HEK293 (cell line): Measurements from ENCODE around the gene FOSB.

Experiments
- KLF8 ChIP-seq: fragments of 450-650 bp; formaldehyde crosslinking; IDR thresholded peaks from 2 replicates; pipeline ENCODE4 v1.5.1; 2016; ENCODE audit warnings: missing biosample characterization, missing genetic modification characterization
- KLF9 ChIP-seq: fragments of 450-650 bp; formaldehyde crosslinking; IDR thresholded peaks from 2 replicates; pipeline ENCODE4 v1.5.1; 2016; ENCODE audit warnings: missing biosample characterization, missing genetic modification characterization, low read depth
- OSR2 ChIP-seq: fragments of 450-650 bp; formaldehyde crosslinking; IDR thresholded peaks from 2 replicates; pipeline ENCODE4 v1.5.1; 2016; ENCODE audit warnings: missing biosample characterization, missing genetic modification characterization
- PRDM10 ChIP-seq: fragments of 450-650 bp; formaldehyde crosslinking; IDR thresholded peaks from 2 replicates; pipeline ENCODE4 v1.5.1; 2016; ENCODE audit warnings: missing biosample characterization, missing genetic modification characterization
- RBAK ChIP-seq: fragments of 450-650 bp; formaldehyde crosslinking; IDR thresholded peaks from 2 replicates; pipeline ENCODE4 v1.5.1; 2016; ENCODE audit warnings: missing biosample characterization, missing genetic modification characterization
- SP3 ChIP-seq: fragments of 450-650 bp; formaldehyde crosslinking; IDR thresholded peaks from 2 replicates; pipeline ENCODE4 v1.5.1; 2016; ENCODE audit warnings: missing biosample characterization, missing genetic modification characterization
- ZFHX2 ChIP-seq: fragments of 450-650 bp; formaldehyde crosslinking; conservative IDR thresholded peaks from 2 replicates; pipeline ENCODE4 v1.5.1; 2016; ENCODE audit warnings: missing biosample characterization, missing genetic modification characterization
- ZFP41 ChIP-seq: fragments of 450-650 bp; formaldehyde crosslinking; IDR thresholded peaks from 2 replicates; pipeline ENCODE4 v1.5.1; 2016; ENCODE audit warnings: missing biosample characterization, missing genetic modification characterization, borderline replicate concordance
- ZNF114 ChIP-seq: fragments of 450-650 bp; formaldehyde crosslinking; IDR thresholded peaks from 2 replicates; pipeline ENCODE4 v1.5.0; 2017; ENCODE audit warnings: missing biosample characterization, missing genetic modification characterization
- ZNF23 ChIP-seq: fragments of 450-650 bp; formaldehyde crosslinking; IDR thresholded peaks from 2 replicates; pipeline ENCODE4 v1.5.1; 2016; ENCODE audit warnings: missing biosample characterization, missing genetic modification characterization, borderline replicate concordance
- ZNF280C ChIP-seq: fragments of 450-650 bp; formaldehyde crosslinking; IDR thresholded peaks from 2 replicates; pipeline ENCODE4 v1.5.1; 2016; ENCODE audit warnings: missing biosample characterization, missing genetic modification characterization
- ZNF280D ChIP-seq: fragments of 450-650 bp; formaldehyde crosslinking; IDR thresholded peaks from 2 replicates; pipeline ENCODE4 v1.5.1; 2016; ENCODE audit warnings: missing biosample characterization, missing genetic modification characterization
- ZNF548 ChIP-seq: fragments of 450-650 bp; formaldehyde crosslinking; IDR thresholded peaks from 2 replicates; pipeline ENCODE4 v1.5.1; 2016; ENCODE audit warnings: missing biosample characterization, missing genetic modification characterization
- ZNF549 ChIP-seq: fragments of 450-650 bp; IDR thresholded peaks from 2 replicates; pipeline ENCODE4 v1.5.1; 2018; ENCODE audit warnings: missing biosample characterization, missing genetic modification characterization, mild to moderate bottlenecking, inconsistent platforms, moderate library complexity
- ZNF629 ChIP-seq: fragments of 450-650 bp; formaldehyde crosslinking; IDR thresholded peaks from 2 replicates; pipeline ENCODE4 v1.5.1; 2017; ENCODE audit warnings: missing biosample characterization, missing genetic modification characterization
- ZNF654 ChIP-seq: fragments of 450-650 bp; formaldehyde crosslinking; IDR thresholded peaks from 2 replicates; pipeline ENCODE4 v1.5.1; 2016; ENCODE audit warnings: low read depth, missing biosample characterization, missing genetic modification characterization
- ZNF658 ChIP-seq: fragments of 450-650 bp; formaldehyde crosslinking; IDR thresholded peaks from 2 replicates; pipeline ENCODE4; 2016; ENCODE audit warnings: missing biosample characterization, missing genetic modification characterization
- ZNF792 ChIP-seq: fragments of 450-650 bp; formaldehyde crosslinking; IDR thresholded peaks from 2 replicates; pipeline ENCODE4 v1.5.1; 2016; ENCODE audit warnings: missing biosample characterization, missing genetic modification characterization
- TF ChIP-seq, protein P1 (sequence below): fragments of 450-650 bp; formaldehyde crosslinking; IDR thresholded peaks from 2 replicates; pipeline ENCODE4 v1.5.1; 2016; ENCODE audit warnings: missing biosample characterization, missing genetic modification characterization
- TF ChIP-seq, protein P2 (sequence below): fragments of 450-650 bp; formaldehyde crosslinking; IDR thresholded peaks from 2 replicates; pipeline ENCODE4 v1.5.1; 2016; ENCODE audit warnings: missing biosample characterization, missing genetic modification characterization
- TF ChIP-seq, protein P3 (sequence below): fragments of 450-650 bp; formaldehyde crosslinking; conservative IDR thresholded peaks from 2 replicates; pipeline ENCODE4 v1.5.1; 2016; ENCODE audit warnings: low read depth, missing biosample characterization, missing genetic modification characterization

The FOSB gene

DNA sequence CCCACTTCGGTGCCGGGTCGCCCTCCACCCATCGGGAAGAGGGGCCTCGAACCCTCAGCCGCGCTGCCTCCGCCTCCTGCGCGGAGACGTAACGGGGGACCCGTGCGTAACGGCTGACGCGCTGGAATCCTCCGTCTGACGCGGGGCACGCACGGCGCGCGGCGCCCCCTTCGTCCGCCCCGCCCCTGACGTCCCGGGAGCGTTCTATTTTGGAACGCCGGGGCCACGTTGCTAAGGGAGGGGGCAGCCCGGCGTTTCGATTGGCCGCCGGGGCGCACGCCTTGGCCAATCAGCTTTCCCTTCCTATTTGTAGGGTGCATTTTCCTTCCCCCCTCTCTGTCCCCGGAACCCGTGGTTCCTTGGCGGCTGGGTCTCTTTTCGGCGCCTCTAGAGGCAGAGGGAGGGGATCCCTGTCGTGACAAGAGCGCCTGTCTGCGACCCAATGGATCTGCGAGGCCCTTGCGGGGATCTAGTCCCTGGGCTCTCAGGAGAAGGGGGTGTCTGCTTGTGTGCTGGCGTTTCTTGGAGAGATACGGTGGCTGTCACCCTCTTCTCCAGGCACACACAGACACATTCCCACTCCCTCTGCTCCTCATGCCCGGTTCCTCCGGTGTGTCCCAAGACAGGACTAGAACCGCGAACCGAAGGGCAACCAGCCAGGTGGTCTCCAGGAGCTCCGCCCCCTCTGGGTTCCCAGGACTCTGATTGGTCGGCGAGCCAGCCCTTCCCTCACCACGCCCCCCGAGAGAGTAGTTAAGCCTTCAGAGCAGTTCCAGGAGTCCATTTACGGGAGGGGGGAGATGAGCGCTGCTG is 1.5 kb downstream of the FOSB start (continued):
- TF ChIP-seq ZNF280C (tag by site-specific recombination) (no peak), RBAK (tag by site-specific recombination) (no peak), SP3 (tag by site-specific recombination) (peak; percentile 69; the same call in 1 of the 2 replicates), ZNF549 (tag by site-specific recombination) (no peak), ZNF654 (no peak), ZFP41 (tag by site-specific recombination) (no peak), ZNF629 (tag by site-specific recombination) (peak; percentile 92), ZNF792 (tag by site-specific recombination) (0 out of 2 replicates have a peak, but pooled peaks have one; percentile 25), PRDM10 (tag by site-specific recombination) (peak; percentile 47; the same call in 1 of the 2 replicates), KLF8 (tag by site-specific recombination) (peak; percentile 54), OSR2 (tag by site-specific recombination) (no peak), ZNF658 (tag by site-specific recombination) (no peak), ZFHX2 (tag by site-specific recombination) (peak; percentile 63), ZNF280D (tag by site-specific recombination) (no peak), ZNF23 (no peak), KLF9 (peak; percentile 83), ZNF548 (no peak), ZNF114 (no peak)
- TF ChIP-seq, protein P1, sequence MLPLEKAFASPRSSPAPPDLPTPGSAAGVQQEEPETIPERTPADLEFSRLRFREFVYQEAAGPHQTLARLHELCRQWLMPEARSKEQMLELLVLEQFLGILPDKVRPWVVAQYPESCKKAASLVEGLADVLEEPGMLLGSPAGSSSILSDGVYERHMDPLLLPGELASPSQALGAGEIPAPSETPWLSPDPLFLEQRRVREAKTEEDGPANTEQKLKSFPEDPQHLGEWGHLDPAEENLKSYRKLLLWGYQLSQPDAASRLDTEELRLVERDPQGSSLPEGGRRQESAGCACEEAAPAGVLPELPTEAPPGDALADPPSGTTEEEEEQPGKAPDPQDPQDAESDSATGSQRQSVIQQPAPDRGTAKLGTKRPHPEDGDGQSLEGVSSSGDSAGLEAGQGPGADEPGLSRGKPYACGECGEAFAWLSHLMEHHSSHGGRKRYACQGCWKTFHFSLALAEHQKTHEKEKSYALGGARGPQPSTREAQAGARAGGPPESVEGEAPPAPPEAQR (tag by site-specific recombination), result no peak
- TF ChIP-seq, protein P2, sequence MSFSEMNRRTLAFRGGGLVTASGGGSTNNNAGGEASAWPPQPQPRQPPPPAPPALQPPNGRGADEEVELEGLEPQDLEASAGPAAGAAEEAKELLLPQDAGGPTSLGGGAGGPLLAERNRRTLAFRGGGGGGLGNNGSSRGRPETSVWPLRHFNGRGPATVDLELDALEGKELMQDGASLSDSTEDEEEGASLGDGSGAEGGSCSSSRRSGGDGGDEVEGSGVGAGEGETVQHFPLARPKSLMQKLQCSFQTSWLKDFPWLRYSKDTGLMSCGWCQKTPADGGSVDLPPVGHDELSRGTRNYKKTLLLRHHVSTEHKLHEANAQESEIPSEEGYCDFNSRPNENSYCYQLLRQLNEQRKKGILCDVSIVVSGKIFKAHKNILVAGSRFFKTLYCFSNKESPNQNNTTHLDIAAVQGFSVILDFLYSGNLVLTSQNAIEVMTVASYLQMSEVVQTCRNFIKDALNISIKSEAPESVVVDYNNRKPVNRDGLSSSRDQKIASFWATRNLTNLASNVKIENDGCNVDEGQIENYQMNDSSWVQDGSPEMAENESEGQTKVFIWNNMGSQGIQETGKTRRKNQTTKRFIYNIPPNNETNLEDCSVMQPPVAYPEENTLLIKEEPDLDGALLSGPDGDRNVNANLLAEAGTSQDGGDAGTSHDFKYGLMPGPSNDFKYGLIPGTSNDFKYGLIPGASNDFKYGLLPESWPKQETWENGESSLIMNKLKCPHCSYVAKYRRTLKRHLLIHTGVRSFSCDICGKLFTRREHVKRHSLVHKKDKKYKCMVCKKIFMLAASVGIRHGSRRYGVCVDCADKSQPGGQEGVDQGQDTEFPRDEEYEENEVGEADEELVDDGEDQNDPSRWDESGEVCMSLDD (tag by site-specific recombination), result peak; percentile 97
- TF ChIP-seq, protein P3, sequence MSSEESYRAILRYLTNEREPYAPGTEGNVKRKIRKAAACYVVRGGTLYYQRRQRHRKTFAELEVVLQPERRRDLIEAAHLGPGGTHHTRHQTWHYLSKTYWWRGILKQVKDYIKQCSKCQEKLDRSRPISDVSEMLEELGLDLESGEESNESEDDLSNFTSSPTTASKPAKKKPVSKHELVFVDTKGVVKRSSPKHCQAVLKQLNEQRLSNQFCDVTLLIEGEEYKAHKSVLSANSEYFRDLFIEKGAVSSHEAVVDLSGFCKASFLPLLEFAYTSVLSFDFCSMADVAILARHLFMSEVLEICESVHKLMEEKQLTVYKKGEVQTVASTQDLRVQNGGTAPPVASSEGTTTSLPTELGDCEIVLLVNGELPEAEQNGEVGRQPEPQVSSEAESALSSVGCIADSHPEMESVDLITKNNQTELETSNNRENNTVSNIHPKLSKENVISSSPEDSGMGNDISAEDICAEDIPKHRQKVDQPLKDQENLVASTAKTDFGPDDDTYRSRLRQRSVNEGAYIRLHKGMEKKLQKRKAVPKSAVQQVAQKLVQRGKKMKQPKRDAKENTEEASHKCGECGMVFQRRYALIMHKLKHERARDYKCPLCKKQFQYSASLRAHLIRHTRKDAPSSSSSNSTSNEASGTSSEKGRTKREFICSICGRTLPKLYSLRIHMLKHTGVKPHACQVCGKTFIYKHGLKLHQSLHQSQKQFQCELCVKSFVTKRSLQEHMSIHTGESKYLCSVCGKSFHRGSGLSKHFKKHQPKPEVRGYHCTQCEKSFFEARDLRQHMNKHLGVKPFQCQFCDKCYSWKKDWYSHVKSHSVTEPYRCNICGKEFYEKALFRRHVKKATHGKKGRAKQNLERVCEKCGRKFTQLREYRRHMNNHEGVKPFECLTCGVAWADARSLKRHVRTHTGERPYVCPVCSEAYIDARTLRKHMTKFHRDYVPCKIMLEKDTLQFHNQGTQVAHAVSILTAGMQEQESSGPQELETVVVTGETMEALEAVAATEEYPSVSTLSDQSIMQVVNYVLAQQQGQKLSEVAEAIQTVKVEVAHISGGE (tag by site-specific recombination), result peak; percentile 35
